Measurements from ENCODE around the gene ADGRE2.
"Not testable (repeated sequence)": the region's sequence is repeated elsewhere in the genome, so short reads cannot be mapped to it uniquely, and the experiment has no call there.

Gene ADGRE2

GRCh38 chr19:14779151-14779550 lies 791 bp upstream of the ADGRE2 start:
- no peak for DNase-seq (ENCODE audit: low spot score)

GRCh38 chr19:14777645-14778044 lies 715 bp downstream of the ADGRE2 start:
- not testable (repeated sequence) for DNase-seq (ENCODE audit: low spot score)

GRCh38 chr19:14775869-14776586 lies 2.3 kb downstream of the ADGRE2 start:
- no peak for DNase-seq (ENCODE audit: low spot score)

- not testable (repeated sequence) for DNase-seq (ENCODE audit: low spot score)
These were observed 3.0 kb downstream of the ADGRE2 start for GRCh38 chr19:14775326-14775725.

- DNase-seq (ENCODE audit: low spot score): no peak
These were observed 4.0 kb downstream of the ADGRE2 start for GRCh38 chr19:14774373-14774772.

- DNase-seq (ENCODE audit: low spot score): not testable (repeated sequence)
These were observed 4.6 kb downstream of the ADGRE2 start for GRCh38 chr19:14773722-14774121.

GRCh38 chr19:14772995-14773394 lies 5.4 kb downstream of the ADGRE2 start:
- no peak for DNase-seq (ENCODE audit: low spot score)

GRCh38 chr19:14772467-14772866 lies 5.9 kb downstream of the ADGRE2 start:
- no peak for DNase-seq (ENCODE audit: low spot score)

- no peak for DNase-seq (ENCODE audit: low spot score)
These were observed 7.2 kb downstream of the ADGRE2 start for GRCh38 chr19:14770944-14771839.

GRCh38 chr19:14770136-14770535 lies 8.2 kb downstream of the ADGRE2 start:
- DNase-seq (ENCODE audit: low spot score): no peak

GRCh38 chr19:14769201-14769600 lies 9.2 kb downstream of the ADGRE2 start:
- no peak for DNase-seq (ENCODE audit: low spot score)

- DNase-seq (ENCODE audit: low spot score): no peak
These were observed 10.4 kb downstream of the ADGRE2 start for GRCh38 chr19:14768001-14768400.

- DNase-seq (ENCODE audit: low spot score): no peak
These were observed 10.8 kb downstream of the ADGRE2 start for GRCh38 chr19:14767466-14767971.

GRCh38 chr19:14765841-14766240 lies 12.5 kb downstream of the ADGRE2 start:
- not testable (repeated sequence) for DNase-seq (ENCODE audit: low spot score)

GRCh38 chr19:14765403-14765802 lies 13.0 kb downstream of the ADGRE2 start:
- DNase-seq (ENCODE audit: low spot score): not testable (repeated sequence)

- DNase-seq (ENCODE audit: low spot score): no peak
These were observed 14.0 kb downstream of the ADGRE2 start for GRCh38 chr19:14764401-14764800.

GRCh38 chr19:14763497-14764145 lies 14.7 kb downstream of the ADGRE2 start:
- DNase-seq (ENCODE audit: low spot score): no peak

- no peak for DNase-seq (ENCODE audit: low spot score)
These were observed 16.2 kb downstream of the ADGRE2 start for GRCh38 chr19:14762111-14762510.

GRCh38 chr19:14761607-14762006 lies 16.8 kb downstream of the ADGRE2 start:
- no peak for DNase-seq (ENCODE audit: low spot score)

GRCh38 chr19:14758816-14759215 lies 19.5 kb downstream of the ADGRE2 start:
- DNase-seq (ENCODE audit: low spot score): no peak

- DNase-seq (ENCODE audit: low spot score): no peak
These were observed 29.8 kb downstream of the ADGRE2 start for GRCh38 chr19:14748601-14749000.

- DNase-seq (ENCODE audit: low spot score): no peak
These were observed 31.5 kb downstream of the ADGRE2 start for GRCh38 chr19:14746886-14747285.

All from D341Med (cell line).